NOMO-1 treated with dmso at 0.1 percent for 144 hours (cell line): Measurements from ENCODE around the gene CD52.
A peak's percentile ranks its signal among the peaks of the same experiment; 100 is the strongest.

Source experiments
- DNase-seq: peaks from one replicate; lab custom pipeline; 2025; ENCODE audit not compliant: unreplicated experiment; lab: John Stamatoyannopoulos, UW

CD52 gene, protein sequence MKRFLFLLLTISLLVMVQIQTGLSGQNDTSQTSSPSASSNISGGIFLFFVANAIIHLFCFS

DNA sequence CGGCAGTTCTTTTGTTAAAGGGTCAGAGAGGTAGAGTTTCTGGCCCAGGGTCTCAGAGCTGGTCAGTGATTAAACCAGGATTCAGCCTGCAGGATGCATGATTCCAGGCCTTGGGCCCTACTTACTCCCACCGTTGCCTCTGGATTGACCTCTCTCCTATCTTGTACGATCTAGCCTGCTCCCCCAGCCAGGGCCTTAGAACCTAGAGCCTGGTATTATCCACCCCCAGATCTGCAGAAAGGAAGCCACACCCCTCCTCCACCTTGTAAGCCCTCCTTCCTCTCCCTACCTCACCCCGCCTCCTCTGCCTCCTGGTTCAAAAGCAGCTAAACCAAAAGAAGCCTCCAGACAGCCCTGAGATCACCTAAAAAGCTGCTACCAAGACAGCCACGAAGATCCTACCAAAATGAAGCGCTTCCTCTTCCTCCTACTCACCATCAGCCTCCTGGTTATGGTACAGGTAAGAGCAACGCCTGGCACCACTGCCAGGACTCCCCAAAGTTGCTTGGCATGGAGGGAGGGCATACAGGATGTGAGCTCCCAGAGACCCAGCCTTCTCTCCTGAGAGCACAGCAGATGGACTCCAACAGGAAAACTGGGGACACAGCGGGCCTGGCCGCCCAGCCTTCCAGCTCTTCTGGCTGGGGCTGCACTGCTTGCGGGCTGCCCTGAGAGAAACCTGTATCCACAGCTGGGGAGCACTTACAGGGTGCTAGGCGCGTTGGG is at the start of gene CD52:
Gene CD52 (plus strand): TSS at position 347 of the 726 bp plus-strand sequence. CDS start 60 bp downstream, at position 407.
- DNase-seq, result peak; percentile 72

DNA sequence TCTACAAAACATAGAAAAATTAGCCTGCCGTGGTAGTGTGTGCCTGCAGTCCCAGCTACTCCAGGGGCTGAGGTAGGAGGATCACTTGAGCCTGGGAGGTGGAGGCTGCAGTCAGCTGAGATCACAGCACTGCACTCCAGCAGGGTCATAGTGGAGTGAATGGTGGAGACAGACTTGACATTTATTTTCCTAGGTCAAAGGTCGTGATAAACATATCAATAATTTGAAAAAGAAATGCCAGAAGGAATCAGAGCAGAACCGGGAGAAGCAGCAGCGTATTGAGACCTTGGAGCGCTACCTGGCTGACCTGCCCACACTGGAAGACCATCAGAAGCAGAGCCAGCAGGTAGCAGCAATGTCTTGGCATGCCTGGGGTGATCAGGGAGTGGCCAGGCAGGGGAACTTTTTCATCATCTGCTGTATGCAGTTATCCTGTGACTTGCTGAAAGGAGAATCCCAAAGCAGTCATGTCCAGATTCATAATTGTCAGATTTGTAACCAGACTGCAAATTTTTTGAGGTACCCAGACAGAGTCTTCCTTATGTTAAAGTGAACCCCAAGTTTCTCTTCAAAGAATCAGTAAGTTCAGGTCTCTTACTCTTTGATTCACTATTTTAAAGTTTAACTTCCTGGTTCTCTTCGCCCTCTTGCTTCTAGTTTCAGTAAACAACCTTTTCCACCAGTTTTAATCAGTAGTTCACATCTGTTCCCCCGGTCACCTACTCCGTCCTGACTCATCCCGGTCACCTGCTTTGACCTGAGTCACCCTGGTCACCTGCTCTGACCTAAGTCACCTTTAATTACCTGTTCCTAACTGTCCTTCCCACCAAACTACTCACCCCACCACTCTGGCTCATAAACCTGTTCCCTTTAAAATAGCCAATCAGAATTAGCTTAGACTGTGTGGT is 49.2 kb upstream of the CD52 start:
- no peak for DNase-seq

DNA sequence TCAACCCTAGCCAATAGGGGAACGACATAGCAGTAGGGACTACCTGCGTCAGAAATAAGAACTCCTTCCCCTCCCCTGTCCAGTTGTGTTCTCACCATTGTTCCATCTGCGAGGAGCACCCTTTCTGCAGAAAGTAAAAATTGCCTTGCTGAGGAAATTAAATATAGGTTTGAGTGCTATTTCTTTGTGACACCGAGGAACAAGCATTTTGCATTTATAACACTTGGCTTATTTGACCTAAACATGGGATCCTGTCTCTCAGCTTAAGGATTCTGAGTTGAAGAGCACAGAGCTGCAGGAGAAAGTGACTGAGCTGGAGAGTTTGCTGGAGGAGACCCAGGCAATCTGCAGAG is 48.6 kb upstream of the CD52 start:
- no peak for DNase-seq

DNA sequence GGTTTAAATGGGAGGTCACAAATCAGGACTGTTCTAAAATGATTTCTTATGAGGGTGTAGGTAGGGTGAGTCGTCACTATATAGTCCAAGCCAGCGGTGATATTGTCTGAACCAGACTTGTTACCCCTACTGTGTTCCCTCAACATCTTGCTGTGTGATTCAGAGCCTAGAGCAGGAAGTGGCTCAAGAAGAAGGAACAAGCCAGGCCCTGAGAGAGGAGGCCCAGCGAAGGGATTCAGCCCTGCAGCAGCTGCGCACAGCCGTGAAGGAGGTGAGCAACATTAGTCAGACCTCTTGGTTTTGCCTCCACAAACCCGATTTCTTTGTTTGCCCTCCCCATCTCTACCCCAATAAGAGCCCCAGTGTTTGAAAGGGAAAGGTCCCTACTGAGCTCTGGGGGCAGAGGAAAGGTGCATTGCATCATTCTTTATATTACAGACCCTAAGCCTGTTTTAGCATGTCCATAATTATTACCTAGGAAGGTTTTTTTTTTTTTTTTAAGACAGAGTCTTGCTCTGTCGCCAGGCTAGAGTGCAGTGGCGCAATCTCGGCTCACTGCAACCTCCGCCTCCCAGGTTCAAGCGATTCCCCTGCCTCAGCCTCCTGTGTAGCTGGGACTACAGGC is 42.8 kb upstream of the CD52 start:
- DNase-seq, result peak; percentile 81

DNA sequence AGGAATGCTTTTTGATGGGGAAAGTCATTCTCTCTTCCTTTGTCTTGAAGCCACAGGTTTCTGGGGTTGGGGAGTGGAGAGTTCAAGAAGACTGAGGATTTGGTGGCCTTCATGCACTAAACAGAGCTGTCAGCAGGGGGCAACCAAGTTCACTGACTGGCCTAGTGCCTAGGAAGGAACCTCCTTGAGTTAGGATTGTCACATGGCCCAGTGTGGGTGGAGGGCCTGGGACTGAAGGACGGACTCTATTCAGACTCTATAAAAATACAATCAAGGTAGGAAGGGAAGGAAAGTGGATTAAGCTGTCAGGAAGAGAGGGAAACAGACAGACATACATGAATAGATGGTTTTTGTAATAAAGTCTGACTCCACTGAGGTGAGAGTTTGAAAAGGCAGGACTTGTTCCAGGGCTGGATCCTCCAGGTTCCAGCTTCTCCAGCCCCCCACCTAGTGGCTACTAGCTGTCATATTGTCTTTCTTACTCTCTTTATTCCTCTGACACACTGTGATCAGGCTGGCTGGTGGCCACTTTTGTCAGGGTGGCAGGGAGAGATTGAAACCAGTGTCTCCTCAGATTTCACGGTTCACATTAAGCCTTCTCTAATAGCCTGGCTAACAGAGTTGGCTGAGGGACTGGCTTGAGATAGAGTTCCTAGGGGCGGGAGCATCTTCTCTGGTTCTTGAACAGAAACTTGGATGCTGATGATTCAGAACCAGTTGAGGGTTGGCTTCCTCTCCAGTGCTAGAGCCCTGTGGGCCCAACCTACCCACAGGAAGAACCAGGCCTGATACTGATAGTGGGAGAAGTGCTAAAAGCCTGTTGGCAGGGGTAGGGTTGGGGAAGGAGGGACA is 42.0 kb upstream of the CD52 start:
- DNase-seq, result peak; percentile 68

DNA sequence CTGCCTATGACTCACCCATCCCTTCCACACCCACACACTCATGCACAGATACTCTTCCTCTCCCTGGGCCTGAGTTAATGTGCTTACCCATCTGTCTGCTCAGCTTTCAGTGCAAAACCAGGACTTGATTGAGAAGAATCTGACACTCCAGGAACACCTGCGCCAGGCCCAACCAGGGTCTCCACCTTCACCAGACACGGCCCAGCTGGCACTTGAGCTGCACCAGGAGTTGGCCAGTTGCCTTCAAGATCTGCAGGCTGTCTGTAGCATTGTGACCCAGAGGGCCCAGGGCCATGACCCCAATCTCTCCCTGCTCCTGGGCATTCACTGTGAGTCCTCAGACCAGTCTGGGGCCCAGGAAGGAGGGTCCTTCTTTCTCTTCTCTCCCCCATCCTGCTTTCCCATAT is 41.3 kb upstream of the CD52 start:
- peak; percentile 86 for DNase-seq

DNA sequence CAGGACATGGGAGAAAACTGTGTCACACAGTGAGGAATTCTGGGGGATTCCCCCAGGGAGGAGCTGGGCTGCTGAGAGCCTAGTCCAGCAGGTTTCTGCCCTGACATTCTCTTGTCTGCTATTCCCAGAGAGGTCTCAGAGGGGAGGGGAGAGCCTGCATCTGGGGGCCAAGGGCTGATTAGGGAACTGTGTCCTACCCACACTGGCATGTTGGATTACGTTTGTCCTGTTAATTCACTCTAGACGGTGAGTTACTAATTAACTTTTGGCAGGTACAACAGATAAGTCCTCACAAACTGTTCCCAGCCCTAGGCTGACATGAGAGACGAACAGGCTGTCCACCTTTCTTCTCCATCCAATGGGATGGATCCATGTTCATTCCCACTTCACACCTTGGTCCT is 40.5 kb upstream of the CD52 start:
- DNase-seq, result no peak

DNA sequence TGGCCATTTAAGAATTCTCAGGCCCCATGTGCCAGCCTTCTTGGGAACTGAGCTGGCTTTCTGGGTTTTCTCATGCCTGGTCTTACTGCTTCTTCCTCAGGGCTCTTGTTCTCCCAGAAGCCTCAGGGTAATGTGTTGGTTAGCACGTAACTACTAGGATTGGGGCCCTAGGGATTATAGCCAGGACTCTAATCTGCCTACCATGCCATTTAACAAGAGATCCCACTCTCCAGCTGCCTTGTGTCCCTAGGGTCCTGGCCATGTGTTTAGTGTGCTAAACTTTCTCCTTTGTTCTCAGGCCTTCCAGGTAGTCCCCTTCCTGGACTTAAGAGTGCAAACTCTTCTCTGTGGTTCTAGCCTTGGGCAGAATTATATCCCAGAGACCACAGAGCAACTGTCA is 40.0 kb upstream of the CD52 start:
- no peak for DNase-seq

DNA sequence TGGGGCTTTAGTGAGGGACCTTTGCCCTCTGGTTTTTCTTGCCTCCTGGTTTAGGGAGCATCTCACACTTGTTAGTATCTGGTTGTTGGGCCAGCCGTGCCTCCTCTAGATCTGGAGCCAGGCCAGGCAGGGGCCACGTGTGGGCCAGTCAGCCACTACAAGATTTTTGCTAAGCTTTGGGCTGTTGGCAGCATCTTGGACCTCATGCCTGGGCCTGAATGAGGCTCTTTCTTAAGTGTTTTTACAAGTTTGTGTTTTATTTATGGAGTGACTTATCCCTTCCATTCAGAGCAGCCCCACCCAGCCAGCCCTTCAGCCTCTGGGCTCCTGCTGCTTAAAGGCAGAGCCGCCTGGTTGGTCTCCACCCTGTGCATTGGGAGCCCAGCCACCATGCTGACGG is 39.5 kb upstream of the CD52 start:
- DNase-seq, result no peak

DNA sequence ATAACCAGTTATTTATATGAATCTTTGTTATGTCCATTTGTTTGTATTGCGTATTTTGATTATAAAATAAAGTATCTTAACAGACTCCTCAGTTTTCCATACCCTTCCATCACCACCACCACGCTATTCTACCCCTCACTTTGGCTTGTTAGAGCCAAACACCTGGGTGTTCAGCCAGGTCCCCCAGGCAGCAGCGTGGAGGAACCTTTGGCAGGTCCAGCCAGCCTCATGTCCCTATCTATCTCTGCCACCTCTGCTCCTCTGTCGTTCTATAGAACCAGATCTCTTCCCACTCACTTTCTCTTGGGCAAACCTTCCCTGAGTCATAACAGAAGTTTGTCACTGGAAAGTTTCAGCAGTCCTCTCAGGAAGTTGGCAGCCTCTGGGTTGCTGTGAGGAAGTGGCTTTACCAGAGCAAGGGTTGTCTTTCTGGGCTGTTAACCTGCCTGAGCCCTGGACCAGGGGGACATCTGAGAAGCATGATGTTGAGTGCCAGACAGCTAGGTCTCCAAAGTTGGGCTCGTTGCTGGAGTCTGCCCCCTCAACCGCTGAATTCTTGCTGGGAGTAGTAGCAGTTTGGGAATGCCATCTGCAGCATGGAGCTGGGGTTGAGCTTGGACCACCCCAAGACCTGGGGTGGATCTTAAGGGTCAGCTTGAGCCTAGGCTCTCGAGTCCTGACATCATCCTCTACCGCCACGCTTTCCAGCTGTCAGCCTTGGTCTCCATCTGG is 38.9 kb upstream of the CD52 start:
- peak; percentile 18 for DNase-seq

DNA sequence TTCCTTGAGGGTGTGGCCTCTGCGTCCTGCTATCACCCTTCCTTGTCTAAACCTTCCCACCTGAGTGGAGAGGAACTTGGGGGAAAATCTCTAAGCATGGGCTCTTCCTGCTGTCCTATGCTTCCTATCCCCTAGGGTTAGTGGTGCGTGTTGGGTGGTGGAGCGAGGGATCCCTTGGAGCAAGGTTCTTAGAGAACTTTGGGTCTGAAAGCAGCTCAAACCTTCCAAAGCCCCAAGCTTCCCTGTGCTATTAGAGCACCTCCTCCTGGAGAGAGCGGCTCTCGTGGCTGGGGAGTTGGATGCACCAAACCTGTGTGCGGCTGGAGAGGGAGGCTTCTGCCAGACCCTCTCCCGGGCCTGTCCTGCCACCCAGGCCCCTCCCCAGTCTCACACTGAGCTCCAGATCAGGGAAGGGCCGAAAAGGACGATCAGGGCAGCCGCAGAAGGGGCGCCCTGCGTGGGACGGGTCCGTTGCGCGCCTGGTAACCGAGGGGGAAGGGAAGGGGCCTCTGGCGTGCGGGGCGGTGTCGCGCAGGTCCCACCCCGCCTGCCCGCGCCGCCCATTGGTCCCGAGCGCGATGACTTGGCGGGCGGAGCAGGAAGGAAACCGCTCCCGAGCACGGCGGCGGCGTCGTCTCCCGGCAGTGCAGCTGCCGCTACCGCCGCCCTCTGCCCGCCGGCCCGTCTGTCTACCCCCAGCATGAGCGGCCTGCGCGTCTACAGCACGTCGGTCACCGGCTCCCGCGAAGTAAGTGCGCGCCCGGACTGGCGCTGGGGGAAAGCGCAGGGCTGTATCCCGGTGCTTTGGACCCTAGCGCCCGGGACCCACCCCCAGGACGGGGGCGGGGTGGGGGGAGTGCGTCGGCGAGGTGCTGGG is 38.1 kb upstream of the CD52 start, which contains the start of gene SH3BGRL3:
Gene SH3BGRL3 (plus strand): TSS at position 631 of the 877 bp plus-strand sequence. CDS start 70 bp downstream, at position 701.
- DNase-seq, result peak; percentile 78

DNA sequence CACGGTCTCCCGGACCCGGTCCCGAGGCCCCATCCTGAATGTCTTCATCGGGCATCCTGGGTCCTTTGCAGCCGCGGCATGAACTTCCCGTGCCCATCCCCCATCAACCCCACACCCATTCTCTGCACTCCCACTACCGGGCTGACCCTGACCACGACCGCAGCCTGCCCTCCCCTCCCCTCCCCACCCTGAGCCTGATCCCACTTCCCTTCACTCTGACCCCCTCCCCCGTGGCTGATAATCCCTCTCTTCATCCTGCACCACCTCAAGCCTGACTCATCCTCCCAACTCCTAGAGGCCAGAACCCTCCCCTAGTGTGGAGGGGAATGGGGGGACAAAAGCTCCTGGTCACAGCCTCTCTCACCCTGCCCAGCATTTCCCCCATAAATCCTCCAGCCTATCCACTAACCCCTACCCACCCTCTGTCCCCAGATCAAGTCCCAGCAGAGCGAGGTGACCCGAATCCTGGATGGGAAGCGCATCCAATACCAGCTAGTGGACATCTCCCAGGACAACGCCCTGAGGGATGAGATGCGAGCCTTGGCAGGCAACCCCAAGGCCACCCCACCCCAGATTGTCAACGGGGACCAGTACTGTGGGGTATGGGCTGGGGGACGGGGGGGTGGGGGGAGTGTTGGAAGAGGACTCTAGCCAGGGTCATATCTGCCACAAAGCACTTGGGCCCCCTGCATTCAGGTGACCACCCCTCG is 37.3 kb upstream of the CD52 start:
- no peak for DNase-seq

DNA sequence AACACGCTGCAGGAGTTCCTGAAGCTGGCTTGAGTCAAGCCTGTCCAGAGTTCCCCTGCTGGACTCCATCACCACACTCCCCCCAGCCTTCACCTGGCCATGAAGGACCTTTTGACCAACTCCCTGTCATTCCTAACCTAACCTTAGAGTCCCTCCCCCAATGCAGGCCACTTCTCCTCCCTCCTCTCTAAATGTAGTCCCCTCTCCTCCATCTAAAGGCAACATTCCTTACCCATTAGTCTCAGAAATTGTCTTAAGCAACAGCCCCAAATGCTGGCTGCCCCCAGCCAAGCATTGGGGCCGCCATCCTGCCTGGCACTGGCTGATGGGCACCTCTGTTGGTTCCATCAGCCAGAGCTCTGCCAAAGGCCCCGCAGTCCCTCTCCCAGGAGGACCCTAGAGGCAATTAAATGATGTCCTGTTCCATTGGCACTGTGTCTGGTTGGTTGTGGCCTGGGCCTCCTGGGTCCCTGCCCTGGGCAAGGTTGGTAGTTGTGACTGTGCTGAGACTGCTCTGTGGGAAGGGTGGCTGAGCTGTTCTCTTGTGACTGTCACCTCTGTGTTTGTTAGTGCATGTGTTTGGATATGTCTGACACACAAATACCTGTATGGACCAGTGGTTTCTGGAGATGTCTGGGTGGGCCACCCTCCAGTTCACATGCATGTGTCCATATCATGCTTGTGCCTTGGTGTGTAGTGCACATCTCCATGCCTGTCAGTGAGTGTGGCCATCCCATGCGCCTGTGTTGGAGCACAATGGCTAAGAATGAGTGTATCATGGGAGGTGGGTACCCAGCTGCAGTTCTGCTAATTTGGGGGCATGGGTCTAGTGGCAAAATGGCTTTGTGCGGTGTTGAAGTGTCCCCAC is 36.4 kb upstream of the CD52 start:
- no peak for DNase-seq

DNA sequence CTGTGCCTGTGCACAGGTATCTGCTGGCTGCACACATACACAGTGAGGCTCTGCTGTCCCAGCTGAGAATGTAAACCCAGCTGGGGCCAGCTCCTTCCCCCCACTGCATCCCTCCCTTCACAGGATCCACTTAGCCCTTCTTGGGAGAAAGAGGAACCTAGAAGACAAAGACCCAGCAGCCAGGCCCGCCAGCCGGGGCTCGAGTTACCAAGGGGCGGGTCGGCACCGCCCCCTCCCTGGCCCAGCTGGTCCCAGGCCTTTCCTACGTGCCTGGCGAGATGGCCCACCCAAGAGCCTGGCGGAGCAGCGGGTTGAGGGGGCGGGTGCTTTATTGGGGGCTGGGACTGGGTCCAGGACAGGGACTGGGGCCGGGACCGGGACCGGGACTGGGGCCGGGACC is 35.8 kb upstream of the CD52 start:
- peak; percentile 21 for DNase-seq

DNA sequence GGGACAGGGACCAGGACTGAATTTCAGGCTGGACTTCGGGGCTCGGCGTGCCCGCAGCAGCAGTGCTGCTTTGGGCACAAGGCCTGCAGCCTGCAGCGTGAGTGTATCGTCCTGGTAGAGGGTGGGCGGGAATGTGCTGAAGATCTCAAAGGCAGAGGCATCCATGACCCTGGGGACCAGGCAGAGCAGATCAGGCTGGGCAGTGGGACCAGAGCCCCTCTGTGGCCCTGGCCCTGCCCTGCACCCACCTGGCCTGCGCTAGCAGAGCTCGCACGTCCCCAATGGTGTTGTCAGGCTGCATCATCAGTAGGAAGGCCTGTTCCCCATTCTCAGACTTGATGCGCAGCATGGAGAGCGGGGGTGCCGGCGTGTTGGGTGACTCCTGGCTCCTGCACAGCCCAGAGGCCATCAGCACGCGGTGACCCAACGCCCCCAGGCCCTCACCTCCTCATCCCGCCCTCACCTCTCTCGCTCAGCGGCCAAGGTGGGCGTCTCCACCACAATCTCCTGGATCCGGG is 35.3 kb upstream of the CD52 start:
- DNase-seq, result no peak

DNA sequence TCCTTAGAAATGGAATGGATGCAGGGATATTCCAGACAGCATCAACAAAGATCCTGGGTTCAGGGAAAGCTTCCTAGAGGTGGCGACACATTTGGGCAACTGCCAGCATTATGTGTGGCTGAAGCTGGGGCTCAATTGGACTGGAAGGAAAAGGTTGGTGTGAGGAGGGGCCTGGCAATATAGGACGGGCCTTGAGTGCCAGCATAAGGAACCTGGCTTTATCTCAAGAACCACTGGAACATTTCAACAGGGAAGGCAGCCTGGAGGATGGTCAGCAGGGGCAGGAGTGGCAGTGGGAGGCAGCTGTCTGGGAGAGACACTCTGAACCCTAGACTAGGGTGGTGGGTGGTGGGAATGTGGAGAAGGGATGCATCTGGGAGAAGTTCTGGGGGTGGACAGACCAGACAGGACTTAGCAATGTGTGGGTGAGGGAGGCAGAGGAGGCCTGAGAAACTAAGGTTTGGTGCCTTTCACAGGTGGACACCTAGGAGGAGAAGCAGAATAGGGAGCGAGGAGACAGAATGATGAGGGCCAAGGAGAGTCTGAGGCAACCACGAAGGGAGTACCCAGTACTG is 34.4 kb upstream of the CD52 start:
- DNase-seq, result no peak
